Measurements from ENCODE around the gene EQTN. TPM values are rescaled to one million over a fixed set of nuclear protein-coding genes. Genes with fewer than 3 reads are reported as not detected.

Gene EQTN
- total RNA-seq, 2 donors from 2014 or later: not detected

- no peak overlapping the region for H3K27ac Mint-ChIP-seq
- H3K9ac ChIP-seq (ENCODE audit: extremely low read depth, low read length, poor library complexity, severe bottlenecking): no peak overlapping the region
- no peaks in the 10 kb centered on the region for H3K27me3 Mint-ChIP-seq (ENCODE audit: insufficient read depth)
- H3K4me1 Mint-ChIP-seq: peaks cover 5% of the 10 kb centered on the region
- no peaks in the 10 kb centered on the region for H3K36me3 Mint-ChIP-seq (ENCODE audit: low read depth)
- no peaks in the 10 kb centered on the region for H3K36me3 ChIP-seq (ENCODE audit: control insufficient read depth, insufficient read depth, low read length)
- H3K9me3 Mint-ChIP-seq: no peaks in the 10 kb centered on the region
- DNase-seq: no peak
- no peaks in the 10 kb centered on the region for H3K9me3 ChIP-seq (ENCODE audit: control insufficient read depth, low read length)
- H3K4me1 ChIP-seq (ENCODE audit: control insufficient read depth, insufficient read depth, low read length): no peaks in the 10 kb centered on the region
- no peak overlapping the region for H3K4me3 ChIP-seq (ENCODE audit: low read length)
- H3K4me3 Mint-ChIP-seq: no peak overlapping the region
- H3K27ac ChIP-seq (ENCODE audit: low read depth, low read length): no peak overlapping the region
- 92% methylated on average over 8 of the region's 8 CpGs for WGBS, 2 experiments (ENCODE audit: insufficient coverage in 1 of 2, insufficient read length in 1 of 2)
- H3K27me3 ChIP-seq (ENCODE audit: control insufficient read depth, insufficient read depth, low read length, poor library complexity, severe bottlenecking): no peaks in the 10 kb centered on the region
- TF ChIP-seq CTCF (conservative IDR thresholded peaks at IDR 0.05): no peak
Observed at GRCh38 chr9:27260789-27261516, 36.0 kb downstream of the EQTN start.

GRCh38 chr9:27258662-27259061 lies 38.3 kb downstream of the EQTN start:
- no peaks in the 10 kb centered on the region for H3K4me1 ChIP-seq (ENCODE audit: control insufficient read depth, insufficient read depth, low read length)
- no peak for DNase-seq
- Mint-ChIP-seq H3K4me3 (no peak overlapping the region), H3K36me3 (ENCODE audit: low read depth) (no peaks in the 10 kb centered on the region), H3K9me3 (no peaks in the 10 kb centered on the region), H3K4me1 (peaks cover 9% of the 10 kb centered on the region), H3K27ac (no peak overlapping the region), H3K27me3 (ENCODE audit: insufficient read depth) (no peaks in the 10 kb centered on the region)
- H3K36me3 ChIP-seq (ENCODE audit: control insufficient read depth, insufficient read depth, low read length): no peaks in the 10 kb centered on the region
- no peak for TF ChIP-seq CTCF (conservative IDR thresholded peaks at IDR 0.05)
- H3K9ac ChIP-seq (ENCODE audit: extremely low read depth, low read length, poor library complexity, severe bottlenecking): no peak overlapping the region
- no peak overlapping the region for H3K27ac ChIP-seq (ENCODE audit: low read depth, low read length)
- H3K27me3 ChIP-seq (ENCODE audit: control insufficient read depth, insufficient read depth, low read length, poor library complexity, severe bottlenecking): no peaks in the 10 kb centered on the region
- H3K9me3 ChIP-seq (ENCODE audit: control insufficient read depth, low read length): no peaks in the 10 kb centered on the region
- WGBS, 2 experiments (ENCODE audit: insufficient coverage in 1 of 2, insufficient read length in 1 of 2): 92% methylated on average over 6 to 7 of the region's 7 CpGs
- no peak overlapping the region for H3K4me3 ChIP-seq (ENCODE audit: low read length)

- H3K4me3 ChIP-seq (ENCODE audit: low read length): no peak overlapping the region
- no peaks in the 10 kb centered on the region for H3K36me3 Mint-ChIP-seq (ENCODE audit: low read depth)
- TF ChIP-seq CTCF (conservative IDR thresholded peaks at IDR 0.05): no peak
- H3K36me3 ChIP-seq (ENCODE audit: control insufficient read depth, insufficient read depth, low read length): no peaks in the 10 kb centered on the region
- no peak overlapping the region for H3K27ac Mint-ChIP-seq
- H3K27me3 ChIP-seq (ENCODE audit: control insufficient read depth, insufficient read depth, low read length, poor library complexity, severe bottlenecking): no peaks in the 10 kb centered on the region
- no peak overlapping the region for H3K4me3 Mint-ChIP-seq
- no peak overlapping the region for H3K27ac ChIP-seq (ENCODE audit: low read depth, low read length)
- H3K9me3 ChIP-seq (ENCODE audit: control insufficient read depth, low read length): no peaks in the 10 kb centered on the region
- no peak overlapping the region for H3K9ac ChIP-seq (ENCODE audit: extremely low read depth, low read length, poor library complexity, severe bottlenecking)
- H3K4me1 Mint-ChIP-seq: no peaks in the 10 kb centered on the region
- no peak for DNase-seq
- no peaks in the 10 kb centered on the region for H3K9me3 Mint-ChIP-seq
- H3K4me1 ChIP-seq (ENCODE audit: control insufficient read depth, insufficient read depth, low read length): no peaks in the 10 kb centered on the region
- H3K27me3 Mint-ChIP-seq (ENCODE audit: insufficient read depth): no peaks in the 10 kb centered on the region
Observed at GRCh38 chr9:27248702-27249101, 48.2 kb downstream of the EQTN start.

Data from endodermal cell (in vitro differentiated cells).